SH-SY5Y (cell line): ENCODE measurements around the gene PGF.

Experiments used
- GATA2 ChIP-seq: IDR thresholded peaks from 2 replicates; pipeline ENCODE4 v1.6.1; 2011; ENCODE audit warnings: mild to moderate bottlenecking, low read depth, low read length
- GATA3 ChIP-seq: IDR thresholded peaks from 2 replicates; pipeline ENCODE4 v1.6.1; 2011; ENCODE audit warnings: low read depth, mild to moderate bottlenecking, low read length, moderate library complexity

GRCh38 chr14:74962046-74962445, 6.6 kb upstream of the PGF start:
- TF ChIP-seq GATA3: no peak
- no peak for TF ChIP-seq GATA2
